Measurements from ENCODE around the gene SLC22A23.

DNA sequence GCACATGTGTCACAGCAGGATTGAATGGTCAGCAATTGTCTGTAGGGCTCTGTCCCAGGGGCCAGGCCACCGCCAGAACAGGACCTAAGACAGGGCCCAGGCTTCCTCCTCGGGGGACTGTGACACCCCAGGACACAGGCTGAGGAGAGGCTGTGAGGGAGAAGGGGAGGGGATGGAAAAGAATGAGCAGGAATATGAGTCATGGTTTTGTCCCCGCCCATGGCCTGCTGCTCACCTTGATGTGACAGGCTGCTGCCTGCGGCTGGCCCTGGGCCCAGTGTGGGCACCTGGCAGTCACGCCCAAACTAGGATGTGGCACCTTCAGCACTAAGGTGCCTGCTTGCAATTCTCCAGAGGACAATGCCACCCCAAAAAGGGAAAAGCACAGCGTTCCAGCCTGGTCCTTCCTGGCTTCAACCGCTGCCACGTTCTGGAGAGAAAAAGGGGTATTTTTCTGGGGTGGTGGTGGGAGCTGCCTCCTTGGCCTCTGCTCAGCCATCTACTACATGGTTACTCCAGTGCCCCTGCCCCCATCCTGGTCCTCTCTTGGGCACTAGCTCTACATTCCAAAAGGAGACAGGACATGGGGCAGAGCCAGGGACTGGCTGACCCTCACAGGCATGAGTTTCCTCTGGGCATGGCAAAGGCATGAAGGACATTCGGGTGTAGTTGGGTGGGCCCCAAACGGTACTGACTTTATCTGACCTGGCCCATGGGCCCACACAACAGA lies 93.4 kb downstream of the SLC22A23 start:
- TF ChIP-seq, protein P1, sequence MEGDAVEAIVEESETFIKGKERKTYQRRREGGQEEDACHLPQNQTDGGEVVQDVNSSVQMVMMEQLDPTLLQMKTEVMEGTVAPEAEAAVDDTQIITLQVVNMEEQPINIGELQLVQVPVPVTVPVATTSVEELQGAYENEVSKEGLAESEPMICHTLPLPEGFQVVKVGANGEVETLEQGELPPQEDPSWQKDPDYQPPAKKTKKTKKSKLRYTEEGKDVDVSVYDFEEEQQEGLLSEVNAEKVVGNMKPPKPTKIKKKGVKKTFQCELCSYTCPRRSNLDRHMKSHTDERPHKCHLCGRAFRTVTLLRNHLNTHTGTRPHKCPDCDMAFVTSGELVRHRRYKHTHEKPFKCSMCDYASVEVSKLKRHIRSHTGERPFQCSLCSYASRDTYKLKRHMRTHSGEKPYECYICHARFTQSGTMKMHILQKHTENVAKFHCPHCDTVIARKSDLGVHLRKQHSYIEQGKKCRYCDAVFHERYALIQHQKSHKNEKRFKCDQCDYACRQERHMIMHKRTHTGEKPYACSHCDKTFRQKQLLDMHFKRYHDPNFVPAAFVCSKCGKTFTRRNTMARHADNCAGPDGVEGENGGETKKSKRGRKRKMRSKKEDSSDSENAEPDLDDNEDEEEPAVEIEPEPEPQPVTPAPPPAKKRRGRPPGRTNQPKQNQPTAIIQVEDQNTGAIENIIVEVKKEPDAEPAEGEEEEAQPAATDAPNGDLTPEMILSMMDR (IDR thresholded peaks at IDR 0.05): no peak
- TF ChIP-seq POLR2A (IDR thresholded peaks at IDR 0.05): peak in 1 of 2 donors; percentile 25
